HFF-Myc (cell line): ENCODE data around the gene FAM167B.

Source experiments
- DNase-seq: peaks from one replicate; pipeline ENCODE4 v3.0.0-alpha.2; 2011; ENCODE audit warnings: low read depth; ENCODE audit errors: extremely low read depth
- H3K4me3 ChIP-seq: replicated peaks from 2 replicates; pipeline ENCODE4 v1.5.1; 2011; ENCODE audit warnings: low read depth, mild to moderate bottlenecking, control low read depth, low read length
- TF ChIP-seq, protein P1 (sequence below): IDR thresholded peaks from 2 replicates; pipeline ENCODE4 v1.5.1; 2012; ENCODE audit warnings: mild to moderate bottlenecking, low read depth, low read length, control low read depth; ENCODE audit errors: missing control alignments

FAM167B gene

DNA sequence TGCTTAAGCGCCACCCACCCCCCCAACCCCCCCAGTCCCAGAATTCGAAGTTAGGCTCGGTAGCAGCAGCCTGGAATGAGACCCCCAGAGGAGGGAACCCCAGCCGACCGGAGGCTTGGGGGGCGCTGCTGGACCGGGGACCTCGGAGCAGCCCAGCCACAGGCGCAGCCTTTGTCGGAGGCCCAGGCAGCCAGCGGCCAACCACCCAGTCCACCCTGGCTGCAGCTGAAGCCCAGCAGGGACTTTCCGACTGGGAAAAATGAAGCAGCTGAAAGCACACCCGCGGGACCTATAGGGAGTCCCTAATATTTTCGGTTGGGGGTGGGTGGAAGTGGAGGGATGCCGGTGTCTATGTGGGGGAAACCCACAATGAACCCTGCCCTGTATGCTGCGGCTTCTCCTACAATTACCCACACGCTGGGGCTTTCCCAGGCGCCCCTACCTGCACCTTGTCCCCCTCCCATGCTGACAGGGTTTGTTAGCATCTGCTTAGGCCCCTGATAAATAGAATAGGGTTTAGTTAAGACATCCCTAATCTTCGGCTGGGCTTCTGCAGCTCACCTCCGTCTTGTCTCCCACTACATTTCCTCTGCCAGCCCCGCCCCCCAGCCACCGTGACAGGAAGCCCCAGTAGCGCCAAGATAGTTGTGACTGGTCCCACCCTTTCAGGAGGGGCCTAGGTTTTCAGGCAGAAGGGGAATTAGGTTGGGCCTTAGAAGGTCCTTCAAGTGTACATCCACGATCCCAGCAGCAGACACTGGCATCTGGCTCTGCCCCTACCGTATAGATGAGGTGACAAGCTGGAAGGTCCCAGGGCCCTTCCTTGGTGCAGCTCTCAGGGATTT lies 45.8 kb upstream of the FAM167B start:
- H3K4me3 ChIP-seq = peak overlapping the region; percentile 57
- no peak for DNase-seq
- TF ChIP-seq, protein P1, sequence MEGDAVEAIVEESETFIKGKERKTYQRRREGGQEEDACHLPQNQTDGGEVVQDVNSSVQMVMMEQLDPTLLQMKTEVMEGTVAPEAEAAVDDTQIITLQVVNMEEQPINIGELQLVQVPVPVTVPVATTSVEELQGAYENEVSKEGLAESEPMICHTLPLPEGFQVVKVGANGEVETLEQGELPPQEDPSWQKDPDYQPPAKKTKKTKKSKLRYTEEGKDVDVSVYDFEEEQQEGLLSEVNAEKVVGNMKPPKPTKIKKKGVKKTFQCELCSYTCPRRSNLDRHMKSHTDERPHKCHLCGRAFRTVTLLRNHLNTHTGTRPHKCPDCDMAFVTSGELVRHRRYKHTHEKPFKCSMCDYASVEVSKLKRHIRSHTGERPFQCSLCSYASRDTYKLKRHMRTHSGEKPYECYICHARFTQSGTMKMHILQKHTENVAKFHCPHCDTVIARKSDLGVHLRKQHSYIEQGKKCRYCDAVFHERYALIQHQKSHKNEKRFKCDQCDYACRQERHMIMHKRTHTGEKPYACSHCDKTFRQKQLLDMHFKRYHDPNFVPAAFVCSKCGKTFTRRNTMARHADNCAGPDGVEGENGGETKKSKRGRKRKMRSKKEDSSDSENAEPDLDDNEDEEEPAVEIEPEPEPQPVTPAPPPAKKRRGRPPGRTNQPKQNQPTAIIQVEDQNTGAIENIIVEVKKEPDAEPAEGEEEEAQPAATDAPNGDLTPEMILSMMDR = no peak

DNA sequence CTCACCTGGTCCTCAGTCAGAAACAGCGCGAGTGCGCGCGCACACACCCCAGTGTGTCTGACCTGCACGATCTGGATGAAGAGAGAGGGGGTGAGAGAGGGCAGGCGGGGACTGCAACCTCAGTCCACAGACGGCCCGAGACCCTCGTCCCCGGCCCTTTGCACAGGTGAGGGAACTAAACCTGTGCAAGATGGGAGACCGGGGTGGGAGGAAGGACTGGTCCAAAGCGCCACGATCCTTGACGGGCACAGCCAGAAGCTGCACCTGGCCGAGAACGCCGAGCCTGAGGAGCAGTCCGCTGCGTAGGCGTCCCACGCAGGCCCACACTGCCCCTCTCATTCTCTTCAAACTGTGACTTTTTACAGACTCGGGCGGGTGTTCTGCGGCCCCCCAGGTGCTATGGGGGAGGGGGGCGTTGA lies 42.1 kb upstream of the FAM167B start:
- TF ChIP-seq, protein P1 = no peak
- DNase-seq = no peak
- H3K4me3 ChIP-seq = peak overlapping the region; percentile 80

DNA sequence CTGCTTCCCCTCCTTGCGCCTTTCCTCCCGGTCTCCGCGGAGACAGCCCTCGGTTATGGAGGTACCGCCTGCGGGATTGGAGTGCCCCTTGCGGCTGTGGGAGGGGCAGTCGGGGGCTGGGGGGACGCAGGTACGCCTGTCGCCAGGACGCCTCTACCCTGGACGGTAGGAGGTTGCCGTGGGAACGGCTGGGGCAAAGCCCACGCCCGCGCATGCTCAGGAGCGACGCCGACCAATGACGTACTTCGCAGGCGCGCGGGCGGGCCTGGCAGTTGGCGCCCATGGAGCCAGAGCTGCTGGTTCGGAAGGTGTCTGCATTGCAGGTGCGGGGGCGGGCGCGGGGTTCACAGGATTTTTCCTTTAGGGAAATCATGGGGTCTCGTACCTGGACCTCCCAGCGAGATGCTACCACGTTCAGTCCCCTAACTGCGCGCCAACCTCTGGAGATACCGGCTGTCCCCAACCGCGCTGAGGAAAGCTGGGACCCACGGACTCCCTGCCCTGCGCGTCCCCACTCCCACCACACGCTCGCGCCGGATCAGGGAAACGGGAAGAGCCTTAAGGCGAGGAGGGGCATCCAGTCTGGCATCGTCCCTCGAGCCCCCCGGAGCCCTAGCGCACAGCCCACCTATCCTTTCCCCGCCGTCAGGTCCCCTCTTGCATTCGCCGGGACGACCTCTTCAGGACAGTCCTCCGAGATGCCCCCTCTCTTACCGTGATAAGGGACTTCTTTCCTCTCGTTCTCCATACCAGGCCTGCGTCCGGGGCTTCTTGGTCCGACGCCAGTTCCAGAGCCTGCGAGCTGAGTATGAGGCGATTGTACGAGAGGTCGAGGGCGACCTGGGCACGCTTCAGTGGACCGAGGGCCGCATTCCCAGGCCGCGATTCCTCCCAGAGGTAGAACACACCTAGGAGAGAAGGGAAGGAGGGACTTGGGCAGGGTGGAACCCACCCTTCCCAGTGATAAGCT lies 41.3 kb upstream of the FAM167B start, which contains the start of gene IQCC:
TSS of gene IQCC (plus strand) at position 271 of the 970 bp plus-strand sequence. CDS start at position 282, 11 bp downstream.
- peak within 1 kb of the TSS; percentile 80 for H3K4me3 ChIP-seq
- no peak for DNase-seq
- TF ChIP-seq, protein P1 = no peak

DNA sequence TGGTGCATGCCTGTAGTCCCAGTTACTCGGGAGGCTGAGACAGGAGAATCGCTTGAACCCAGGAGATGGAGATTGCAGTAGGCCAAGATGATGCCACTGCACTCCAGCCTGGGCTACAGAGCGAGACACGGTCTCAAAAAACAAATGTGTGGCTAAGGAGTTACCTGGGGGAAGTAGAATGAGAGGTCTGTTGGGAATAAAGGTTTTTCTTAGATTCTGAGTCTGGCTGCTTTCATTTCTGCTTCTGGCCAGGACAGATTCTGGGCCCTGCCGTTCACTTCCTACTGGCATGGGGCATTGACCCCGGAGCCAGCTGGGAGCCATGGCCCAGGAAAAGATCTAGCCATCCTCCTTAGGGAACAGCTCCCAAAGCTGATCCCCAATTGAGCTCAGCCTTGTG lies 38.6 kb upstream of the FAM167B start:
- TF ChIP-seq, protein P1 = no peak
- H3K4me3 ChIP-seq = no peak overlapping the region
- DNase-seq = no peak

DNA sequence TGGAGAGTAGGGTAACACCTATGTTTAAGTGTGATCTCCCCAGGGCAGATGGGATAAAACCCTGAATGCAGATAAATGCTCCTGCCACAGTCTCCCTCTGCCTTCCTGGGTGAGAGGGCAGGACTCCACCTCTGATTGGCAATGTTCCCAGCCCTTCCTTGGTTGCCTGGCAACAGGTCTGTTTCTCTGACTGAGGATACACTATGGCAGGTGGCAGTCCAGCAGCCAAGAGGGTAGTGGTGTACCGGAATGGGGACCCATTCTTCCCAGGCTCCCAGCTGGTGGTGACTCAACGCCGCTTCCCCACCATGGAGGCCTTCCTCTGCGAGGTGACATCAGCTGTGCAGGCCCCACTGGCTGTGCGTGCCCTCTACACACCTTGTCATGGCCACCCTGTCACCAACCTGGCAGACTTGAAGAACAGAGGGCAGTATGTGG lies 38.1 kb upstream of the FAM167B start, which contains the start of gene DCDC2B:
TSS of gene DCDC2B (plus strand) at position 199 of the 438 bp plus-strand sequence. CDS start at position 204, 5 bp downstream.
- no peak for DNase-seq
- TF ChIP-seq, protein P1 = no peak
- no peak within 1 kb of the TSS for H3K4me3 ChIP-seq

DNA sequence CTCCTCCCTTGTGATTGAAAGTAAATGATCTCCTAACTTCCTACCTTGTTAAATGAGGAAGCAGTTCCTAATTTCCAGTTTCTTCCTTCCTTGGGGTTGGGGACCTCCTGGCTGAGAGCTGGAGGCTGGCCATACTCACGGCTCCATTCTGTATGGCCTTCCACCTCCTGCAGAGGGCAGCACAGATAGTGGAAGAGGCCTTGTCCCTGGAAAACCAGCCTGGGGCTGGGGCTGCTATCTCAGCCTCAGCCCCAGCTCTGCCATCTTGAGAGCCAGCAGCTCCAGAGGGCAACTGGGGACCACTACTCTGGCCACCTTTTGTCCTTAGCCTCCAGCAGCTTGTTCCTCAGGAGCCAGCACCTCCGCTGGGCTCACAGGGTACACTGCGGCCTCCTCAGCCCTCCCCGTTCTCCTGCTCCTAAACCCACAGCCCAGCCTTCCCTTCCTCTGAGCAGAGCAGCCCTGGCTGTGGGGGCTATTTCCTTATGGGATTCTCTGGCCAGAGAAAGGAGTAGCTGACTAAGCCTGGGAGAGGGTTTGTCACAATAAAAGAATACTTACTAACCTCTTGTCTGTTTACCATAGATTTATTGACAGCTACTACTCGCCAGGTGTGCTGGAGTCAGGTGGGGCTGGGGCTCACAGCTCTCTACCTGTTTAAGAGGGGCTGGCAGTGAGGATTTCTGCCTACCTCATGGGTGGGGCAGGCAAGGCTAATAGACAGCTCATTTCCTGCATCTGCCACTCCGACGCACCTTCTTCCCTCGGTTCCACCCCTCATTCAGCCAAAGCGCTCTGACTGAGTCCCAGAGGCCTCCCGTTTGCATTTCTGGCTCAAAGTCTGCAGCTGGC lies 31.2 kb upstream of the FAM167B start:
- TF ChIP-seq, protein P1 = peak; percentile 93
- no peak overlapping the region for H3K4me3 ChIP-seq
- no peak for DNase-seq
